K562 (cell line): Measurements from ENCODE around the gene OXSR1. TPM values are rescaled to one million over a fixed set of nuclear protein-coding genes. Genes with fewer than 3 reads are reported as not detected.

ENCODE experiments used
- EP300 ChIP-seq: IDR thresholded peaks from 2 replicates; pipeline ENCODE4 v1.6.1; 2012; ENCODE audit warnings: low read length, improper control_type of control experiment
- GABPB2 ChIP-seq: fragments of 250-450 bp; sonication (Bioruptor Pico); conservative IDR thresholded peaks from 2 replicates; pipeline ENCODE4 v1.5.1; 2021; ENCODE audit warnings: mild to moderate bottlenecking
- GATA2 ChIP-seq: sonication (generic); formaldehyde crosslinking; IDR thresholded peaks from 2 replicates; pipeline ENCODE4 v1.4.0; 2020; ENCODE audit warnings: mild to moderate bottlenecking, missing genetic modification reagents
- HSF4 ChIP-seq: fragments of 250-450 bp; sonication (Bioruptor Pico); IDR thresholded peaks from 2 replicates; pipeline ENCODE4 v2.1.2; 2022; ENCODE audit warnings: mild to moderate bottlenecking, moderate library complexity, borderline replicate concordance
- ILF3 ChIP-seq: fragments of 450-650 bp; IDR thresholded peaks from 2 replicates; pipeline ENCODE4 v1.6.1; 2018; ENCODE audit warnings: antibody characterized with exemption, mild to moderate bottlenecking, moderate library complexity, borderline replicate concordance
- KLF1 ChIP-seq: fragments of 450-650 bp; IDR thresholded peaks from 2 replicates; pipeline ENCODE4 v1.6.1; 2016; ENCODE audit warnings: missing genetic modification characterization, missing compliant biosample characterization
- MAFF ChIP-seq: IDR thresholded peaks from 2 replicates; pipeline ENCODE4 v1.6.1; 2012; ENCODE audit warnings: low read length, improper control_type of control experiment
- NR2C1 ChIP-seq, 2 experiments: fragments of 450-650 bp; IDR thresholded peaks; 2 replicates each; pipeline ENCODE4 v1.6.1; 2017; ENCODE audit warnings: mild to moderate bottlenecking in 2 of 2, antibody characterized with exemption in 1 of 2, inconsistent platforms in 1 of 2, missing compliant biosample characterization in 1 of 2, missing genetic modification characterization in 1 of 2
- PCBP2 ChIP-seq: fragments of 200-400 bp; formaldehyde crosslinking; IDR thresholded peaks from 2 replicates; pipeline ENCODE4 v1.6.1; 2018; ENCODE audit warnings: low read length, low read depth, mild to moderate bottlenecking, moderate library complexity; ENCODE audit not compliant: poor library complexity, severe bottlenecking
- POLR2G ChIP-seq: fragments of 200-400 bp; formaldehyde crosslinking; IDR thresholded peaks from 2 replicates; pipeline ENCODE4 v1.6.1; 2017; ENCODE audit warnings: low read depth, mild to moderate bottlenecking, antibody characterized with exemption, low read length, moderate library complexity
- PPARD ChIP-seq: fragments of 250-450 bp; sonication (Bioruptor Pico); IDR thresholded peaks from 2 replicates; pipeline ENCODE4 v1.8.0; 2022; ENCODE audit warnings: inconsistent platforms, mild to moderate bottlenecking, moderate library complexity
- RCOR1 ChIP-seq, 2 experiments: IDR thresholded peaks; 2 replicates each; pipeline ENCODE4 v1.6.1; 2012; ENCODE audit warnings: low read depth in 2 of 2, low read length in 2 of 2, borderline replicate concordance in 1 of 2, improper control_type of control experiment in 1 of 2
- RHOXF2B ChIP-seq: fragments of 250-450 bp; sonication (Bioruptor Pico); conservative IDR thresholded peaks from 2 replicates; pipeline ENCODE4 v1.5.1; 2021
- SMAD1 ChIP-seq: fragments of 150-350 bp; IDR thresholded peaks from 2 replicates; pipeline ENCODE4 v1.6.1; 2014; ENCODE audit warnings: low read length, low read depth; ENCODE audit not compliant: partially characterized antibody
- SMAD3 ChIP-seq: fragments of 450-650 bp; formaldehyde crosslinking; conservative IDR thresholded peaks from 2 replicates; pipeline ENCODE4 v1.4.0; 2020; ENCODE audit warnings: mild to moderate bottlenecking
- SMARCA4 ChIP-seq: fragments of 450-650 bp; IDR thresholded peaks from 2 replicates; pipeline ENCODE4 v1.6.1; 2016
- SMARCB1 ChIP-seq: IDR thresholded peaks from 2 replicates; pipeline ENCODE4 v1.6.1; 2011; ENCODE audit warnings: improper control_type of control experiment, low read depth; ENCODE audit not compliant: insufficient read length
- ZFP36 ChIP-seq: fragments of 150-350 bp; IDR thresholded peaks from 2 replicates; pipeline ENCODE4 v1.6.1; 2018; ENCODE audit warnings: low read length, low read depth; ENCODE audit not compliant: partially characterized antibody
- ZNF121 ChIP-seq: sonication (generic); formaldehyde crosslinking; conservative IDR thresholded peaks from 2 replicates; pipeline ENCODE4 v1.8.0; 2022; ENCODE audit warnings: missing genetic modification reagents
- ZNF282 ChIP-seq: sonication (generic); formaldehyde crosslinking; IDR thresholded peaks from 2 replicates; pipeline ENCODE4 v1.8.1; 2023; ENCODE audit warnings: missing genetic modification reagents
- ZNF717 ChIP-seq: fragments of 250-450 bp; sonication (Bioruptor Pico); IDR thresholded peaks from 2 replicates; pipeline ENCODE4 v1.5.0; 2021
- polyA plus RNA-seq, 8 experiments: library from polyadenylated mRNA; depleted of rRNA in 4 of 8; stranded (reverse) in 5 of 8; unstranded in 3 of 8; fragments of >200 nt; fragmentation: Nextera tagmentation in 2 of 8; fragmentation: Illumina TruSeq in 1 of 8; extraction: Ambion mirVana in 2 of 8; extraction: Trizol in 1 of 8; gene quantifications; 2 replicates each; pipeline versions ENCODE4 v1.2.1 to v1.2.3, GENCODE V29; 2011 to 2014; ENCODE audit warnings: inconsistent platforms in 1 of 8, missing spikeins in 1 of 8
- total RNA-seq, 7 experiments: library from RNA; depleted of rRNA in 6 of 7; stranded (reverse); fragments of >200 nt in 6 of 7; fragmentation: Illumina TruSeq in 2 of 7; extraction: Trizol in 2 of 7; gene quantifications; 2 replicates each; pipeline versions ENCODE4 v1.2.1 to v1.2.3, GENCODE V29; 2011 to 2021; ENCODE audit warnings: low replicate concordance in 1 of 7
- TF ChIP-seq, protein P1 (sequence below), 2 experiments: fragments of 450-650 bp in 1 of 2; sonication (generic) in 1 of 2; formaldehyde crosslinking; conservative IDR thresholded peaks; 2 replicates each; pipeline versions ENCODE4 v1.4.0 to v1.8.1; 2020 to 2022; ENCODE audit warnings: mild to moderate bottlenecking in 1 of 2, missing genetic modification reagents in 1 of 2
- TF ChIP-seq, protein P2 (sequence below): fragments of 250-450 bp; sonication (Bioruptor Pico); IDR thresholded peaks from 2 replicates; pipeline ENCODE4 v1.5.0; 2021
- TF ChIP-seq, protein P3 (sequence below): fragments of 250-450 bp; sonication (Bioruptor Pico); IDR thresholded peaks from 2 replicates; pipeline ENCODE4 v1.5.0; 2022; ENCODE audit warnings: mild to moderate bottlenecking
- TF ChIP-seq, protein P4 (sequence below): fragments of 450-650 bp; IDR thresholded peaks from 2 replicates; pipeline ENCODE4 v1.7.1; 2018; ENCODE audit warnings: mild to moderate bottlenecking, low read depth; ENCODE audit not compliant: partially characterized antibody

OXSR1 gene
- total and polyA plus RNA-seq, 9 of the 15 experiments (the other 6 are each of a cell fraction or from before 2014, with no cell fraction given), result 15.7 to 87.6 (median 48.7) TPM

DNA sequence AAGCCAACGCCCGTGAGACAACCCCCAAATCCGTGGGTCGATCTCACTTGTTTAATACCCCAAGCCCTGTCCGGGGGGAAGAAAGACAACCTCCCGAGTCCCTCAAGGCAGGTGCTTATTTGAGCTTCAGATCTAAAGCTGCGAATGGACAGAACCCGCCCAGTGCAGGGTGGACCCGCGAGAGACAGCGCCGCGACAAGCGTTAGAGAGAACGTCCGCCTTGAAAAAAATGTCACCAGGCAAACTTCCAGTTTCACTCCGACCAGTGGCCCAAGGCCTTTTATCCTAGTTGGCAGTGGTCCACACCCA, 740 bp upstream of the OXSR1 start (continued):
- TF ChIP-seq EP300 (no peak), PCBP2 (no peak), RHOXF2B (CRISPR knock-in tag) (no peak), NR2C1 (IDR thresholded peaks at IDR 0.05) (no peak), NR2C1 (tag; IDR thresholded peaks at IDR 0.05) (no peak), GATA2 (CRISPR knock-in tag) (no peak), ZNF282 (no peak), PPARD (CRISPR knock-in tag) (no peak), SMAD1 (no peak), MAFF (no peak), ILF3 (no peak), KLF1 (tag) (no peak; the same call in 1 of the 2 replicates), RCOR1 (IDR thresholded peaks at IDR 0.05; ENCODE audit: borderline replicate concordance in 1 of 2, low read depth in 2 of 2, low read length in 2 of 2) (no peak), SMARCB1 (no peak), ZNF717 (no peak), SMAD3 (CRISPR knock-in tag) (no peak), HSF4 (CRISPR knock-in tag) (no peak), SMARCA4 (0 out of 2 replicates have a peak, but pooled peaks have one; percentile 47), ZNF121 (CRISPR knock-in tag) (no peak), ZFP36 (no peak), POLR2G (no peak), GABPB2 (CRISPR knock-in tag) (no peak)
- TF ChIP-seq, protein P1, sequence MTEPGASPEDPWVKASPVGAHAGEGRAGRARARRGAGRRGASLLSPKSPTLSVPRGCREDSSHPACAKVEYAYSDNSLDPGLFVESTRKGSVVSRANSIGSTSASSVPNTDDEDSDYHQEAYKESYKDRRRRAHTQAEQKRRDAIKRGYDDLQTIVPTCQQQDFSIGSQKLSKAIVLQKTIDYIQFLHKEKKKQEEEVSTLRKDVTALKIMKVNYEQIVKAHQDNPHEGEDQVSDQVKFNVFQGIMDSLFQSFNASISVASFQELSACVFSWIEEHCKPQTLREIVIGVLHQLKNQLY (CRISPR knock-in tag; conservative IDR thresholded peaks at IDR 0.05), result no peak
- TF ChIP-seq, protein P2, sequence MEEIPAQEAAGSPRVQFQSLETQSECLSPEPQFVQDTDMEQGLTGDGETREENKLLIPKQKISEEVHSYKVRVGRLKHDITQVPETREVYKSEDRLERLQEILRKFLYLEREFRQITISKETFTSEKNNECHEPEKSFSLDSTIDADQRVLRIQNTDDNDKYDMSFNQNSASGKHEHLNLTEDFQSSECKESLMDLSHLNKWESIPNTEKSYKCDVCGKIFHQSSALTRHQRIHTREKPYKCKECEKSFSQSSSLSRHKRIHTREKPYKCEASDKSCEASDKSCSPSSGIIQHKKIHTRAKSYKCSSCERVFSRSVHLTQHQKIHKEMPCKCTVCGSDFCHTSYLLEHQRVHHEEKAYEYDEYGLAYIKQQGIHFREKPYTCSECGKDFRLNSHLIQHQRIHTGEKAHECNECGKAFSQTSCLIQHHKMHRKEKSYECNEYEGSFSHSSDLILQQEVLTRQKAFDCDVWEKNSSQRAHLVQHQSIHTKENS (CRISPR knock-in tag), result no peak
- TF ChIP-seq, protein P3, sequence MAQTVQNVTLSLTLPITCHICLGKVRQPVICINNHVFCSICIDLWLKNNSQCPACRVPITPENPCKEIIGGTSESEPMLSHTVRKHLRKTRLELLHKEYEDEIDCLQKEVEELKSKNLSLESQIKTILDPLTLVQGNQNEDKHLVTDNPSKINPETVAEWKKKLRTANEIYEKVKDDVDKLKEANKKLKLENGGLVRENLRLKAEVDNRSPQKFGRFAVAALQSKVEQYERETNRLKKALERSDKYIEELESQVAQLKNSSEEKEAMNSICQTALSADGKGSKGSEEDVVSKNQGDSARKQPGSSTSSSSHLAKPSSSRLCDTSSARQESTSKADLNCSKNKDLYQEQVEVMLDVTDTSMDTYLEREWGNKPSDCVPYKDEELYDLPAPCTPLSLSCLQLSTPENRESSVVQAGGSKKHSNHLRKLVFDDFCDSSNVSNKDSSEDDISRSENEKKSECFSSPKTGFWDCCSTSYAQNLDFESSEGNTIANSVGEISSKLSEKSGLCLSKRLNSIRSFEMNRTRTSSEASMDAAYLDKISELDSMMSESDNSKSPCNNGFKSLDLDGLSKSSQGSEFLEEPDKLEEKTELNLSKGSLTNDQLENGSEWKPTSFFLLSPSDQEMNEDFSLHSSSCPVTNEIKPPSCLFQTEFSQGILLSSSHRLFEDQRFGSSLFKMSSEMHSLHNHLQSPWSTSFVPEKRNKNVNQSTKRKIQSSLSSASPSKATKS (CRISPR knock-in tag), result no peak
- TF ChIP-seq, protein P4, sequence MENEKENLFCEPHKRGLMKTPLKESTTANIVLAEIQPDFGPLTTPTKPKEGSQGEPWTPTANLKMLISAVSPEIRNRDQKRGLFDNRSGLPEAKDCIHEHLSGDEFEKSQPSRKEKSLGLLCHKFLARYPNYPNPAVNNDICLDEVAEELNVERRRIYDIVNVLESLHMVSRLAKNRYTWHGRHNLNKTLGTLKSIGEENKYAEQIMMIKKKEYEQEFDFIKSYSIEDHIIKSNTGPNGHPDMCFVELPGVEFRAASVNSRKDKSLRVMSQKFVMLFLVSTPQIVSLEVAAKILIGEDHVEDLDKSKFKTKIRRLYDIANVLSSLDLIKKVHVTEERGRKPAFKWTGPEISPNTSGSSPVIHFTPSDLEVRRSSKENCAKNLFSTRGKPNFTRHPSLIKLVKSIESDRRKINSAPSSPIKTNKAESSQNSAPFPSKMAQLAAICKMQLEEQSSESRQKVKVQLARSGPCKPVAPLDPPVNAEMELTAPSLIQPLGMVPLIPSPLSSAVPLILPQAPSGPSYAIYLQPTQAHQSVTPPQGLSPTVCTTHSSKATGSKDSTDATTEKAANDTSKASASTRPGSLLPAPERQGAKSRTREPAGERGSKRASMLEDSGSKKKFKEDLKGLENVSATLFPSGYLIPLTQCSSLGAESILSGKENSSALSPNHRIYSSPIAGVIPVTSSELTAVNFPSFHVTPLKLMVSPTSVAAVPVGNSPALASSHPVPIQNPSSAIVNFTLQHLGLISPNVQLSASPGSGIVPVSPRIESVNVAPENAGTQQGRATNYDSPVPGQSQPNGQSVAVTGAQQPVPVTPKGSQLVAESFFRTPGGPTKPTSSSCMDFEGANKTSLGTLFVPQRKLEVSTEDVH, result no peak
